ENCODE results near the gene PSTK. TPM values are rescaled to one million over a fixed set of nuclear protein-coding genes. Genes with fewer than 3 reads are reported as not detected.

Gene PSTK
- total and polyA plus RNA-seq, 2 of the 13 experiments (the other 11 are each of a cell fraction or from before 2014, with no cell fraction given): 8.2 to 9.3 TPM

GRCh38 chr10:123035467-123036086, 55.4 kb downstream of the PSTK start (continued):
- TF ChIP-seq YEATS4 (CRISPR knock-in tag; IDR thresholded peaks at IDR 0.05; ENCODE audit: borderline replicate concordance) (peak; percentile 48; the same call in 1 of the 2 replicates), MLX (CRISPR knock-in tag; IDR thresholded peaks at IDR 0.05) (no peak), ZFY (CRISPR knock-in tag; IDR thresholded peaks at IDR 0.05) (peak; percentile 30; the same call in 1 of the 2 replicates), DPF2 (CRISPR knock-in tag; IDR thresholded peaks at IDR 0.05; ENCODE audit: borderline replicate concordance, low read depth) (0 out of 2 replicates have a peak, but pooled peaks have one; percentile 33), ZNF703 (CRISPR knock-in tag; IDR thresholded peaks at IDR 0.05; ENCODE audit: borderline replicate concordance) (no peak), SIN3A (IDR thresholded peaks at IDR 0.05; ENCODE audit: borderline replicate concordance, low read depth, low read length) (peak; percentile 45; the same call in 1 of the 2 replicates), ZNF740 (CRISPR knock-in tag; IDR thresholded peaks at IDR 0.05) (no peak), MXD1 (CRISPR knock-in tag; IDR thresholded peaks at IDR 0.05) (no peak), FIP1L1 (IDR thresholded peaks at IDR 0.05; ENCODE audit: borderline replicate concordance, insufficient read depth, low read depth, low read length) (no peak), MIER3 (CRISPR knock-in tag; IDR thresholded peaks at IDR 0.05; ENCODE audit: borderline replicate concordance) (no peak), ZNF329 (CRISPR knock-in tag; IDR thresholded peaks at IDR 0.05; ENCODE audit: low read depth) (no peak), ZNF180 (CRISPR knock-in tag; IDR thresholded peaks at IDR 0.05; ENCODE audit: borderline replicate concordance, low read depth) (no peak)
